ENCODE data around the gene TEX2. TPM values are rescaled to one million over a fixed set of nuclear protein-coding genes. Genes with fewer than 3 reads are reported as not detected.

TEX2 gene
- total and polyA plus RNA-seq, 9 of the 15 experiments (the other 6 are each of a cell fraction or from before 2014, with no cell fraction given), result 4.1 to 27.6 (median 19.3) TPM

- no peak for TF ChIP-seq ZNF174 (CRISPR knock-in tag; IDR thresholded peaks at IDR 0.05)
- peak; percentile 73; the same call in 1 of the 2 replicates for TF ChIP-seq SMARCE1 (IDR thresholded peaks at IDR 0.05)
- peak; percentile 83 for TF ChIP-seq MYC (IDR thresholded peaks at IDR 0.05; ENCODE audit: low read depth, low read length)
- no peak for TF ChIP-seq MYC (CRISPR knock-in tag; IDR thresholded peaks at IDR 0.05; ENCODE audit: borderline replicate concordance, low read depth)
- TF ChIP-seq HMGN3 (IDR thresholded peaks at IDR 0.05; ENCODE audit: borderline replicate concordance, extremely low read depth, insufficient read length, low read depth, low read length), result no peak
- TF ChIP-seq ZNF407 (IDR thresholded peaks at IDR 0.05; ENCODE audit: low read depth), result no peak
- TF ChIP-seq, protein P1, sequence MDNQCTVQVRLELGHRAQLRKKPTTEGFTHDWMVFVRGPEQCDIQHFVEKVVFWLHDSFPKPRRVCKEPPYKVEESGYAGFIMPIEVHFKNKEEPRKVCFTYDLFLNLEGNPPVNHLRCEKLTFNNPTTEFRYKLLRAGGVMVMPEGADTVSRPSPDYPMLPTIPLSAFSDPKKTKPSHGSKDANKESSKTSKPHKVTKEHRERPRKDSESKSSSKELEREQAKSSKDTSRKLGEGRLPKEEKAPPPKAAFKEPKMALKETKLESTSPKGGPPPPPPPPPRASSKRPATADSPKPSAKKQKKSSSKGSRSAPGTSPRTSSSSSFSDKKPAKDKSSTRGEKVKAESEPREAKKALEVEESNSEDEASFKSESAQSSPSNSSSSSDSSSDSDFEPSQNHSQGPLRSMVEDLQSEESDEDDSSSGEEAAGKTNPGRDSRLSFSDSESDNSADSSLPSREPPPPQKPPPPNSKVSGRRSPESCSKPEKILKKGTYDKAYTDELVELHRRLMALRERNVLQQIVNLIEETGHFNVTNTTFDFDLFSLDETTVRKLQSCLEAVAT (IDR thresholded peaks at IDR 0.05), result peak in 1 of 2 experiments; percentile 32; a peak in 1 of 4 replicates
- TF ChIP-seq PYGO2 (tag; IDR thresholded peaks at IDR 0.05), result no peak
- TF ChIP-seq SIX5 (IDR thresholded peaks at IDR 0.05; ENCODE audit: borderline replicate concordance in 1 of 2, insufficient read depth in 1 of 2, low read depth in 1 of 2, low read length in 2 of 2), result no peak
- no peak for TF ChIP-seq HNRNPUL1 (IDR thresholded peaks at IDR 0.05; ENCODE audit: low read length)
- peak; percentile 75; the same call in 1 of the 2 replicates for TF ChIP-seq NBN (IDR thresholded peaks at IDR 0.05; ENCODE audit: low read depth)
- no peak for TF ChIP-seq PHTF2 (CRISPR knock-in tag; IDR thresholded peaks at IDR 0.05)
- TF ChIP-seq BRF1 (IDR thresholded peaks at IDR 0.05; ENCODE audit: borderline replicate concordance, extremely low read depth, insufficient read length), result no peak
- TF ChIP-seq OTX1 (CRISPR knock-in tag; IDR thresholded peaks at IDR 0.05), result no peak
- no peak for TF ChIP-seq THRB (CRISPR knock-in tag; conservative IDR thresholded peaks at IDR 0.05)
- TF ChIP-seq ZEB2 (IDR thresholded peaks at IDR 0.05), result no peak
Observed at GRCh38 chr17:64213995-64214811, 48.9 kb downstream of the TEX2 start (continued).
